GM13977 (cell line): ENCODE data around the gene CDK16.
"Not testable (repeated sequence)": the region's sequence is repeated elsewhere in the genome, so short reads cannot be mapped to it uniquely, and the experiment has no call there.

Experiments
- DNase-seq: peaks from one replicate; pipeline ENCODE4 v3.0.0; 2012; ENCODE audit warnings: low spot score
- CTCF ChIP-seq: IDR thresholded peaks from 2 replicates; pipeline ENCODE4 v1.5.1; 2012; ENCODE audit warnings: mild to moderate bottlenecking, control low read depth; ENCODE audit not compliant: insufficient read depth; ENCODE audit errors: extremely low read depth, missing control alignments
- in situ Hi-C: fragments of 300-500 bp; cut with MboI; formaldehyde crosslinking; loops from one replicate; pipeline ENCODE4 v1.12.0; 2022; ENCODE audit warnings: low sequenced_read_pairs, low pct_unique_long_range_greater_than_20kb, mixed read lengths, inconsistent platforms; ENCODE audit not compliant: unreplicated experiment

Gene CDK16

GRCh38 chrX:47244676-47245075 lies 26.2 kb downstream of the CDK16 start:
- TF ChIP-seq CTCF = no peak
- in situ Hi-C loops = no loop called here
- DNase-seq = no peak

GRCh38 chrX:47245156-47245555 lies 26.7 kb downstream of the CDK16 start:
- TF ChIP-seq CTCF = no peak
- in situ Hi-C loops = no loop called here
- no peak for DNase-seq

- in situ Hi-C loops = no loop called here
- no peak for TF ChIP-seq CTCF
Observed at GRCh38 chrX:47247206-47247998, 28.9 kb downstream of the CDK16 start.

DNA sequence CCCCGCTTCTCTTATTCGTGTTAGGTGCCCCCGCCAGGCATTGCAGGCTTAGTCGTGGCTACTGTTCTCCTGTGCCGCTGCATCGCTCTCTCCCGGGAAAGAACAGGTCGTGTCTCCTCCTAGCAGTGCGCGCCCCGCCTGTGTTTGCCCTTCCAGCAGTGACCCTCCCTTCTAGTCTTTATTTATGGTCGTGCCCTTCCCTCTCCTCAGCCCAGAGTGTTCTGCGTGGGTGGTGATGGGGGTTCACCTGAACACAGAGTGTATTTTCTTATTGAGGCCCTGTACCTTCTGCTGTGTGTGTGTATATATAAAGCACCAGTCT lies 29.5 kb downstream of the CDK16 start:
- in situ Hi-C loops = no loop called here
- DNase-seq = no peak
- TF ChIP-seq CTCF = no peak

More at GRCh38 chrX:47247206-47247998, 28.9 kb downstream of the CDK16 start:
- DNase-seq = no peak

GRCh38 chrX:47248576-47248975 lies 30.1 kb downstream of the CDK16 start:
- TF ChIP-seq CTCF = no peak
- in situ Hi-C loops = no loop called here
- DNase-seq = no peak

- in situ Hi-C loops = no loop called here
- no peak for TF ChIP-seq CTCF
- DNase-seq = no peak
Observed at GRCh38 chrX:47250017-47250347, 31.5 kb downstream of the CDK16 start.

- DNase-seq, in situ Hi-C loops: not testable (repeated sequence)
Observed at GRCh38 chrX:47257620-47258019, 39.1 kb downstream of the CDK16 start.
